K562 (cell line): ENCODE measurements around the gene CALML3. TPM values are rescaled to one million over a fixed set of nuclear protein-coding genes. Genes with fewer than 3 reads are reported as not detected.

Source experiments
- CBX8 ChIP-seq: fragments of 200-600 bp; sonication (generic); IDR thresholded peaks from 2 replicates; pipeline ENCODE4 v1.6.1; 2012; ENCODE audit warnings: borderline replicate concordance, mixed run types, low read depth, mild to moderate bottlenecking, moderate library complexity, mixed read lengths, low read length, control low read depth, inconsistent platforms; ENCODE audit not compliant: poor library complexity, severe bottlenecking; ENCODE audit errors: extremely low read depth
- CEBPB ChIP-seq: fragments of 450-650 bp; IDR thresholded peaks from 2 replicates; pipeline ENCODE4 v1.6.1; 2016; ENCODE audit warnings: missing genetic modification characterization, missing compliant biosample characterization
- CEBPG ChIP-seq, 3 experiments: fragments of 200-800 bp in 1 of 3; sonication (Bioruptor generic) in 1 of 3; sonication (generic) in 1 of 3; formaldehyde crosslinking in 1 of 3; IDR thresholded peaks in 2 of 3; conservative IDR thresholded peaks in 1 of 3; 2 replicates each; pipeline versions ENCODE4 v1.6.1 to v1.8.0; 2016 to 2022; ENCODE audit warnings: missing compliant biosample characterization in 2 of 3, missing genetic modification characterization in 2 of 3, mild to moderate bottlenecking in 1 of 3, missing genetic modification reagents in 1 of 3
- HBP1 ChIP-seq: fragments of 450-650 bp; formaldehyde crosslinking; IDR thresholded peaks from 2 replicates; pipeline ENCODE4 v1.4.0; 2022; ENCODE audit warnings: missing genetic modification characterization
- PPARD ChIP-seq: fragments of 250-450 bp; sonication (Bioruptor Pico); IDR thresholded peaks from 2 replicates; pipeline ENCODE4 v1.8.0; 2022; ENCODE audit warnings: inconsistent platforms, mild to moderate bottlenecking, moderate library complexity
- ZBTB1 ChIP-seq: sonication (generic); formaldehyde crosslinking; IDR thresholded peaks from 2 replicates; pipeline ENCODE4 v1.8.1; 2023; ENCODE audit warnings: missing genetic modification reagents, low read depth, mild to moderate bottlenecking, borderline replicate concordance
- ZNF143 ChIP-seq: sonication (generic); formaldehyde crosslinking; IDR thresholded peaks from 2 replicates; pipeline ENCODE4 v1.9.0; 2022; ENCODE audit warnings: mild to moderate bottlenecking, missing genetic modification reagents
- polyA plus RNA-seq, 8 experiments: library from polyadenylated mRNA; depleted of rRNA in 4 of 8; stranded (reverse) in 5 of 8; unstranded in 3 of 8; fragments of >200 nt; fragmentation: Nextera tagmentation in 2 of 8; fragmentation: Illumina TruSeq in 1 of 8; extraction: Ambion mirVana in 2 of 8; extraction: Trizol in 1 of 8; gene quantifications; 2 replicates each; pipeline versions ENCODE4 v1.2.1 to v1.2.3, GENCODE V29; 2011 to 2014; ENCODE audit warnings: inconsistent platforms in 1 of 8, missing spikeins in 1 of 8
- total RNA-seq, 7 experiments: library from RNA; depleted of rRNA in 6 of 7; stranded (reverse); fragments of >200 nt in 6 of 7; fragmentation: Illumina TruSeq in 2 of 7; extraction: Trizol in 2 of 7; gene quantifications; 2 replicates each; pipeline versions ENCODE4 v1.2.1 to v1.2.3, GENCODE V29; 2011 to 2021; ENCODE audit warnings: low replicate concordance in 1 of 7
- TF ChIP-seq, protein P1 (sequence below): fragments of 250-450 bp; sonication (Bioruptor Pico); IDR thresholded peaks from 2 replicates; pipeline ENCODE4 v1.8.0; 2021; ENCODE audit warnings: moderate library complexity, mild to moderate bottlenecking, inconsistent platforms
- TF ChIP-seq, protein P2 (sequence below): sonication (generic); formaldehyde crosslinking; IDR thresholded peaks from 2 replicates; pipeline ENCODE4 v1.8.0; 2022; ENCODE audit warnings: missing genetic modification reagents, mild to moderate bottlenecking, moderate library complexity, borderline replicate concordance
- TF ChIP-seq, protein P3 (sequence below): fragments of 150-350 bp; conservative IDR thresholded peaks from 2 replicates; pipeline ENCODE4 v1.6.1; 2014; ENCODE audit warnings: low read length
- TF ChIP-seq, protein P4 (sequence below): fragments of 250-450 bp; sonication (Bioruptor Pico); IDR thresholded peaks from 2 replicates; pipeline ENCODE4 v1.4.0; 2020

Gene CALML3
- total and polyA plus RNA-seq, 9 of the 15 experiments (the other 6 are each of a cell fraction or from before 2014, with no cell fraction given): not detected

DNA sequence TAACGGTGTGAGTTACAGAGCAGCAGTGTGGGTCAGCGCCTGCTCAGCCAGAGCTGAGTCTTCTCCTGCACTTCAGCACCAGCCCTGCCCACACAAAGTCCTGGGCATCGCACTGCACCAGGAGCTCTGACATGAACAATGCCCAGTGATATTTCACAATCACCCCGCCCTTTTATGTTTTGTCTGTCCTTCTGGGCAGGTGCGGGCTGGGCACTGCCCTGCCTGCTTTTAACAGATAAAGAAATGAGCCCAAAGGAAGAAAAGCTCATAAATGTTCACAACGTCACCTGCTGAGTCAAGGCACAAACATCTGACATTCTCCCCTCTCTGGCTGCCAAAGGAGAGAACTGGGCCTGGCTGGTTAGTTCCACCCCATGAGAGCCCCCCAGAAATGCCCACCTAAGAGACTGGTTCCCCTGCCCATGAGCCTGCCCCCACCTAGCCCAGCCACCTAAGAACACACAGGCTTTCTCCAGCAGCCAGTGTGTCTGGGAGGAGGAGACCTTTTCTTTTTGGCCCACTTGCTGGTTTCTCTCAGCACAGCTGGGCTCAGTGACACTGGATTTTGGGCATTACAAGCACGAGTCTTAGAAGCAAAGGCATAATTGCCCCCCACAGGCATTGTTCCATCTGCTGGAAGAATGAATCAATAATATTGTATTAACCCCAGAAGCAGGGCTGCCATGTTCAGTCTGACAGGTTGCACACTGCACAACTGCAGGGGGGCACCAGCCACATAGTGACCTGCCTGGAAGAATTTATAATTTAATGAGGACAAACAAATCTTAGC, 22.3 kb downstream of the CALML3 start (continued):
- TF ChIP-seq, protein P1, sequence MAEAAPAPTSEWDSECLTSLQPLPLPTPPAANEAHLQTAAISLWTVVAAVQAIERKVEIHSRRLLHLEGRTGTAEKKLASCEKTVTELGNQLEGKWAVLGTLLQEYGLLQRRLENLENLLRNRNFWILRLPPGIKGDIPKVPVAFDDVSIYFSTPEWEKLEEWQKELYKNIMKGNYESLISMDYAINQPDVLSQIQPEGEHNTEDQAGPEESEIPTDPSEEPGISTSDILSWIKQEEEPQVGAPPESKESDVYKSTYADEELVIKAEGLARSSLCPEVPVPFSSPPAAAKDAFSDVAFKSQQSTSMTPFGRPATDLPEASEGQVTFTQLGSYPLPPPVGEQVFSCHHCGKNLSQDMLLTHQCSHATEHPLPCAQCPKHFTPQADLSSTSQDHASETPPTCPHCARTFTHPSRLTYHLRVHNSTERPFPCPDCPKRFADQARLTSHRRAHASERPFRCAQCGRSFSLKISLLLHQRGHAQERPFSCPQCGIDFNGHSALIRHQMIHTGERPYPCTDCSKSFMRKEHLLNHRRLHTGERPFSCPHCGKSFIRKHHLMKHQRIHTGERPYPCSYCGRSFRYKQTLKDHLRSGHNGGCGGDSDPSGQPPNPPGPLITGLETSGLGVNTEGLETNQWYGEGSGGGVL (CRISPR knock-in tag): no peak
- TF ChIP-seq CEBPB (tag): peak; percentile 59
- TF ChIP-seq, protein P2, sequence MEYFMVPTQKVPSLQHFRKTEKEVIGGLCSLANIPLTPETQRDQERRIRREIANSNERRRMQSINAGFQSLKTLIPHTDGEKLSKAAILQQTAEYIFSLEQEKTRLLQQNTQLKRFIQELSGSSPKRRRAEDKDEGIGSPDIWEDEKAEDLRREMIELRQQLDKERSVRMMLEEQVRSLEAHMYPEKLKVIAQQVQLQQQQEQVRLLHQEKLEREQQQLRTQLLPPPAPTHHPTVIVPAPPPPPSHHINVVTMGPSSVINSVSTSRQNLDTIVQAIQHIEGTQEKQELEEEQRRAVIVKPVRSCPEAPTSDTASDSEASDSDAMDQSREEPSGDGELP (CRISPR knock-in tag): peak; percentile 26; the same call in 1 of the 2 replicates
- TF ChIP-seq, protein P3, sequence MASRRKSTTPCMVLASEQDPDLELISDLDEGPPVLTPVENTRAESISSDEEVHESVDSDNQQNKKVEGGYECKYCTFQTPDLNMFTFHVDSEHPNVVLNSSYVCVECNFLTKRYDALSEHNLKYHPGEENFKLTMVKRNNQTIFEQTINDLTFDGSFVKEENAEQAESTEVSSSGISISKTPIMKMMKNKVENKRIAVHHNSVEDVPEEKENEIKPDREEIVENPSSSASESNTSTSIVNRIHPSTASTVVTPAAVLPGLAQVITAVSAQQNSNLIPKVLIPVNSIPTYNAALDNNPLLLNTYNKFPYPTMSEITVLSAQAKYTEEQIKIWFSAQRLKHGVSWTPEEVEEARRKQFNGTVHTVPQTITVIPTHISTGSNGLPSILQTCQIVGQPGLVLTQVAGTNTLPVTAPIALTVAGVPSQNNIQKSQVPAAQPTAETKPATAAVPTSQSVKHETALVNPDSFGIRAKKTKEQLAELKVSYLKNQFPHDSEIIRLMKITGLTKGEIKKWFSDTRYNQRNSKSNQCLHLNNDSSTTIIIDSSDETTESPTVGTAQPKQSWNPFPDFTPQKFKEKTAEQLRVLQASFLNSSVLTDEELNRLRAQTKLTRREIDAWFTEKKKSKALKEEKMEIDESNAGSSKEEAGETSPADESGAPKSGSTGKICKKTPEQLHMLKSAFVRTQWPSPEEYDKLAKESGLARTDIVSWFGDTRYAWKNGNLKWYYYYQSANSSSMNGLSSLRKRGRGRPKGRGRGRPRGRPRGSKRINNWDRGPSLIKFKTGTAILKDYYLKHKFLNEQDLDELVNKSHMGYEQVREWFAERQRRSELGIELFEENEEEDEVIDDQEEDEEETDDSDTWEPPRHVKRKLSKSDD: no peak
- TF ChIP-seq CEBPG (CRISPR knock-in tag; IDR thresholded peaks at IDR 0.05): peak; percentile 57
- 0 out of 4 replicates have a peak, but pooled peaks of 1 of the 2 experiments have one; percentile 27 for TF ChIP-seq CEBPG (tag; conservative IDR thresholded peaks at IDR 0.05 in 1 of 2, IDR thresholded peaks at IDR 0.05 in 1 of 2)
- TF ChIP-seq ZNF143 (CRISPR knock-in tag): 0 out of 2 replicates have a peak, but pooled peaks have one; percentile 32
- TF ChIP-seq, protein P4, sequence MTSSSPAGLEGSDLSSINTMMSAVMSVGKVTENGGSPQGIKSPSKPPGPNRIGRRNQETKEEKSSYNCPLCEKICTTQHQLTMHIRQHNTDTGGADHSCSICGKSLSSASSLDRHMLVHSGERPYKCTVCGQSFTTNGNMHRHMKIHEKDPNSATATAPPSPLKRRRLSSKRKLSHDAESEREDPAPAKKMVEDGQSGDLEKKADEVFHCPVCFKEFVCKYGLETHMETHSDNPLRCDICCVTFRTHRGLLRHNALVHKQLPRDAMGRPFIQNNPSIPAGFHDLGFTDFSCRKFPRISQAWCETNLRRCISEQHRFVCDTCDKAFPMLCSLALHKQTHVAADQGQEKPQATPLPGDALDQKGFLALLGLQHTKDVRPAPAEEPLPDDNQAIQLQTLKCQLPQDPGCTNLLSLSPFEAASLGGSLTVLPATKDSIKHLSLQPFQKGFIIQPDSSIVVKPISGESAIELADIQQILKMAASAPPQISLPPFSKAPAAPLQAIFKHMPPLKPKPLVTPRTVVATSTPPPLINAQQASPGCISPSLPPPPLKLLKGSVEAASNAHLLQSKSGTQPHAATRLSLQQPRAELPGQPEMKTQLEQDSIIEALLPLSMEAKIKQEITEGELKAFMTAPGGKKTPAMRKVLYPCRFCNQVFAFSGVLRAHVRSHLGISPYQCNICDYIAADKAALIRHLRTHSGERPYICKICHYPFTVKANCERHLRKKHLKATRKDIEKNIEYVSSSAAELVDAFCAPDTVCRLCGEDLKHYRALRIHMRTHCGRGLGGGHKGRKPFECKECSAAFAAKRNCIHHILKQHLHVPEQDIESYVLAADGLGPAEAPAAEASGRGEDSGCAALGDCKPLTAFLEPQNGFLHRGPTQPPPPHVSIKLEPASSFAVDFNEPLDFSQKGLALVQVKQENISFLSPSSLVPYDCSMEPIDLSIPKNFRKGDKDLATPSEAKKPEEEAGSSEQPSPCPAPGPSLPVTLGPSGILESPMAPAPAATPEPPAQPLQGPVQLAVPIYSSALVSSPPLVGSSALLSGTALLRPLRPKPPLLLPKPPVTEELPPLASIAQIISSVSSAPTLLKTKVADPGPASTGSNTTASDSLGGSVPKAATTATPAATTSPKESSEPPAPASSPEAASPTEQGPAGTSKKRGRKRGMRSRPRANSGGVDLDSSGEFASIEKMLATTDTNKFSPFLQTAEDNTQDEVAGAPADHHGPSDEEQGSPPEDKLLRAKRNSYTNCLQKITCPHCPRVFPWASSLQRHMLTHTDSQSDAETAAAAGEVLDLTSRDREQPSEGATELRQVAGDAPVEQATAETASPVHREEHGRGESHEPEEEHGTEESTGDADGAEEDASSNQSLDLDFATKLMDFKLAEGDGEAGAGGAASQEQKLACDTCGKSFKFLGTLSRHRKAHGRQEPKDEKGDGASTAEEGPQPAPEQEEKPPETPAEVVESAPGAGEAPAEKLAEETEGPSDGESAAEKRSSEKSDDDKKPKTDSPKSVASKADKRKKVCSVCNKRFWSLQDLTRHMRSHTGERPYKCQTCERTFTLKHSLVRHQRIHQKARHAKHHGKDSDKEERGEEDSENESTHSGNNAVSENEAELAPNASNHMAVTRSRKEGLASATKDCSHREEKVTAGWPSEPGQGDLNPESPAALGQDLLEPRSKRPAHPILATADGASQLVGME (CRISPR knock-in tag): no peak
- no peak for TF ChIP-seq ZBTB1 (CRISPR knock-in tag)
- no peak for TF ChIP-seq PPARD
- TF ChIP-seq CBX8: no peak
- no peak for TF ChIP-seq HBP1 (CRISPR knock-in tag)
